GM21381 (cell line): ENCODE results near the gene AGR3.

Experiments used
- ATAC-seq: cut with Tn5 transposase; IDR thresholded peaks from one replicate; pipeline ENCODE4 v1.9.1; 2021; ENCODE audit warnings: mild to moderate bottlenecking, moderate library complexity; ENCODE audit not compliant: unreplicated experiment

AGR3 gene

GRCh38 chr7:16838386-16838785 lies 43.4 kb downstream of the AGR3 start:
- ATAC-seq = no peak

GRCh38 chr7:16836481-16836880 lies 45.3 kb downstream of the AGR3 start:
- no peak for ATAC-seq

GRCh38 chr7:16833373-16833772 lies 48.4 kb downstream of the AGR3 start:
- ATAC-seq = no peak

GRCh38 chr7:16826060-16826459 lies 55.7 kb downstream of the AGR3 start:
- no peak for ATAC-seq

- ATAC-seq = no peak
These were observed 59.8 kb downstream of the AGR3 start for GRCh38 chr7:16822029-16822428.

- ATAC-seq = no peak
These were observed 63.1 kb downstream of the AGR3 start for GRCh38 chr7:16818732-16819131.

GRCh38 chr7:16817536-16817935 lies 64.2 kb downstream of the AGR3 start:
- no peak for ATAC-seq

- no peak for ATAC-seq
These were observed 65.0 kb downstream of the AGR3 start for GRCh38 chr7:16816824-16817223.

- ATAC-seq = no peak
These were observed 66.8 kb downstream of the AGR3 start for GRCh38 chr7:16815001-16815400.

- ATAC-seq = no peak
These were observed 68.6 kb downstream of the AGR3 start for GRCh38 chr7:16813232-16813616.

GRCh38 chr7:16812542-16813231 lies 69.1 kb downstream of the AGR3 start:
- no peak for ATAC-seq

GRCh38 chr7:16811551-16811950 lies 70.2 kb downstream of the AGR3 start:
- ATAC-seq = no peak

- ATAC-seq = no peak
These were observed 71.2 kb downstream of the AGR3 start for GRCh38 chr7:16810573-16810972.

GRCh38 chr7:16810112-16810511 lies 71.7 kb downstream of the AGR3 start:
- no peak for ATAC-seq
